Astrocyte of the spinal cord (primary cell): Measurements from ENCODE around the gene PSRC1.

Source experiments
- DNase-seq: peaks from one replicate; pipeline ENCODE4 v3.0.0; 2011; ENCODE audit warnings: low read depth, low spot score
- H3K4me3 ChIP-seq: 2 replicates; pipeline ENCODE4 v1.5.1; 2011; ENCODE audit warnings: low read depth, mild to moderate bottlenecking, low read length, moderate library complexity
- CTCF ChIP-seq: IDR thresholded peaks from 2 replicates; pipeline ENCODE4 v1.5.1; 2012; ENCODE audit warnings: low read depth, mild to moderate bottlenecking, low read length, inconsistent platforms
- in situ Hi-C: cut with HindIII; loops from 2 replicates; pipeline ENCODE4 v1.10.0; 2017; ENCODE audit warnings: low sequenced_read_pairs

The PSRC1 gene

GRCh38 chr1:109282952-109283747 is at the start of gene PSRC1:
TSS of gene PSRC1 (minus strand) at chr1:109283145.
- in situ Hi-C loops, result no loop called here
- peak; percentile 75 for TF ChIP-seq CTCF

GRCh38 chr1:109331113-109331512 is 48.2 kb upstream of the PSRC1 start:
- H3K4me3 ChIP-seq, result no peak overlapping the region
- DNase-seq, result no peak
- TF ChIP-seq CTCF, result no peak
- in situ Hi-C loops, result no loop called here

More at GRCh38 chr1:109282952-109283747, at the start of gene PSRC1:
- DNase-seq, result peak; percentile 97
- H3K4me3 ChIP-seq, result peak within 1 kb of the TSS; percentile 88

DNA sequence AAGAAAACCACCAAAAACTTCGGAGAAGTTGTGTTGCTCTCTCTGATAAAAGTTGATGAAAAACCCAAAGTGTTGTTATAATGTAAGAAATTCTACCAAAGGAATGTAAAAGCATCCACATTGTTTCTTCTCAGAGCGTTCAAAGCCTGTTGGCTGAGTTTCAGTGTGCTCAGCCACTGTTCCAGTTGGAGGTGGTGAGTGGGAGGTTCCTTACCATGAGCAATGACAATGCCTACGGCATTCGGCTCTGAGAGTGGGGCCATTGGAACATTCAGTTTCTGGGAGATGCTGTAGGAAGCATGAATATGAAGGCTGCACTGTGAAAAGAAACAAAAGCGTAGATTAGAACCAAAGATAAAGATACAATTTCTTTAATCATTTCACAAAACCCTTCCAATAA is 44.3 kb upstream of the PSRC1 start:
- H3K4me3 ChIP-seq, result no peak overlapping the region
- no peak for TF ChIP-seq CTCF
- in situ Hi-C loops, result no loop called here
- DNase-seq, result no peak

DNA sequence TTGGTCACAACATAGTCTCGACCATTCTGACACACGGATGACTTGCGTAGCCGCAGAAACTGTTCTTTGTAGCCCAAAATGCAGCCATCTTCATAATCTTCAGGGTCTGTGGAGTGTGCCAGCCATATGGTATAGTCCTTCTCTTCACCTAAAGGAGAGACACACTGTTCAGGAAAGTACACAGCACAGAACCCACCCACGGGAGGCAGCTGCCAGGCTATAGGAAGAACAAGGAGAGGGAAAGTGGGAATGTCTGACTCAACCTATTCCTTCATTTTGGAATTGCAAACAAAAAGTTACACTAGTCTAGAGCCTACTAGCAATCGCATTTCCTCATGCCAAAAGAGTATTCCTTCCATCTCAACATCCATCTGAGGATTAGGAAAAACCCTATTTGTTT is 40.0 kb upstream of the PSRC1 start:
- no peak overlapping the region for H3K4me3 ChIP-seq
- in situ Hi-C loops, result no loop called here
- no peak for TF ChIP-seq CTCF
- DNase-seq, result no peak

DNA sequence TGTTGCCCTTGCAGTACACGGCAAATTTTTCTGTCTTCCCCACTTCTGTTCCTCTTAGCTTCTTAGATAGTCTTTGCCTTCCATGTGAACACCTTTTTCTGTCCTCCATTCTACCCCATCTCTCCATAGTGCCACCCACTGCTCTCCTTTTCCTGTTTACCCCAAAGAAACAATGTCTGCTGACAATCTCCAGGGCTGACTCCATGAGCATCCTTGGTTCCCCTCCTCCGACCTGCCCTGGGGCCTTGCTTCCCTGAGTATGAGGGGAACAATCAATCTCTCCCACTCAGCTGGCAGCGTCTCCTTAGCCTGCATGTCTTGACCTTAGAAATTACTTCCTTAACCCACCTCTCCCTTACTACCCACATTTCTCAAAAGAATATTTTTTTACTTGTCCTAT is 36.2 kb upstream of the PSRC1 start:
- no peak for DNase-seq
- in situ Hi-C loops, result no loop called here
- no peak for TF ChIP-seq CTCF
- no peak overlapping the region for H3K4me3 ChIP-seq

- no peak overlapping the region for H3K4me3 ChIP-seq
- in situ Hi-C loops, result no loop called here
- no peak for TF ChIP-seq CTCF
- DNase-seq, result no peak
Observed at GRCh38 chr1:109316506-109316905, 33.6 kb upstream of the PSRC1 start.
